ENCODE data around the gene C14orf119. TPM values are rescaled to one million over a fixed set of nuclear protein-coding genes. Genes with fewer than 3 reads are reported as not detected.

Gene C14orf119
- total and polyA plus RNA-seq, 5 donors, result 27.3 to 43.9 (median 38.6) TPM

GRCh38 chr14:23071921-23072539 lies 23.3 kb upstream of the C14orf119 start:
- peaks cover 4% of the 10 kb centered on the region for H3K4me1 ChIP-seq (ENCODE audit: control insufficient read depth, insufficient read depth, low read length)
- peak overlapping the region; percentile 65 for H3K27ac ChIP-seq (ENCODE audit: low read length)
- DNase-seq, result peak in 2 of 3 donors; percentile 18 to 30
- peak in 1 of 2 donors; percentile 6 for ATAC-seq
- no peaks in the 10 kb centered on the region for H3K27me3 ChIP-seq (ENCODE audit: control insufficient read depth, insufficient read depth)
- no peaks in the 10 kb centered on the region for H3K9me3 ChIP-seq (ENCODE audit: control insufficient read depth, low read length)
- intact Hi-C loops (cut with DNase I), result no loop called here
- WGBS, result 40% methylated on average over 5 of the region's 5 CpGs
- no peak overlapping the region for H3K4me3 ChIP-seq (ENCODE audit: low read length)

DNA sequence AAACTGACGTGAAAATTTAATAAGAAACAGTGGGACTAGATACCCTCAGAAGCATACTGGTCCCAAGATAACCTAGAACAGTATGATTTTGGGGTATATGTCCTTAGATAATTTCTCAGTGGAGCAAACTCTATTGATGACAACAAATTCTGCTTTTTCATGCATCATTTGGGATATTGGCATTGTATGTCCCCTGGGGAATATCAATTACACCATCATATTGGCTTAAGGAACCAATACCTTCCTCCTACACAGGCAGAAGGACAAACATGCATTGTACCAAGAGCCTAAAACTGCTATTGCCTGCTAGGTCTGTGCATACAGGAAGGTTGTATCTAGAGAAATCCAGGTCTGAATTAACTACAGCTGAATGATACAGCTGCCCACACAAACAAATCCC lies 20.4 kb upstream of the C14orf119 start:
- intact Hi-C loops (cut with DNase I), result no loop called here
- Histone ChIP-seq H3K27me3 (ENCODE audit: control insufficient read depth, insufficient read depth) (no peaks in the 10 kb centered on the region), H3K27ac (ENCODE audit: low read length) (no peak overlapping the region), H3K4me3 (ENCODE audit: low read length) (no peak overlapping the region), H3K4me1 (ENCODE audit: control insufficient read depth, insufficient read depth, low read length) (peaks cover 6% of the 10 kb centered on the region), H3K9me3 (ENCODE audit: control insufficient read depth, low read length) (no peaks in the 10 kb centered on the region)
- 90% methylated on average over 1 of the region's 1 CpG for WGBS
- no peak for DNase-seq
- ATAC-seq, result no peak

DNA sequence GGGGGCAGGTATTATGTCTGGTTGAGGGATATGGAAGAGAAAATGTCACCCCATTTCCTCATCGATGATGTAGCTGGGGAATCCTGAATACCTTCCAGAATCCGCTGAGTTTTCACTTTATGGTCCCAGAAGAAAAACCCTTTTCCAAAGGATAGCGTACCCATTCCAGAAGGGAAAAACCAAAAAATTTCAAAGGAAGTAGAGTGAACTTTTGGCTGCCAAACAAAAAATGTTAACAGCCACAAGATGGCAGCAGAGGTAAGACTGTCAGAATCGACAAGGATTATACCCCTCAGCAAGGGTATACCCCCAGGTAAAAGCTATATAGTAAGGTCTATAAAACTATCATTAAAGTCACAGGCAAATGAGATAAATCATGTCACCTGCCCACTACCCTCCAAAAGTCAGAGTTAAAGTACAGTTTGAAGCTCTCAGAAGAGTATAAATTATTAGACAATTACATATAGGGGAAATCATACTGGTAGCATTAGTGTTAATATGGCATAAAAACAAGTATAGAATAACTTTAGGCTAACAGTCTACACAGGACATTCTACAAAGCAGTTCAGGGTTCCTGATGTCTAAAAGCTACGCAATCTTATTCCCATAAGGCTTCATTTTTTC lies 18.4 kb upstream of the C14orf119 start:
- Histone ChIP-seq H3K4me1 (ENCODE audit: control insufficient read depth, insufficient read depth, low read length) (peaks cover 5% of the 10 kb centered on the region), H3K9me3 (ENCODE audit: control insufficient read depth, low read length) (no peaks in the 10 kb centered on the region), H3K4me3 (ENCODE audit: low read length) (no peak overlapping the region), H3K27ac (ENCODE audit: low read length) (no peak overlapping the region), H3K27me3 (ENCODE audit: control insufficient read depth, insufficient read depth) (no peaks in the 10 kb centered on the region)
- intact Hi-C loops (cut with DNase I), result no loop called here
- DNase-seq (no peak), ATAC-seq (no peak)
- 54% methylated on average over 5 of the region's 5 CpGs for WGBS

GRCh38 chr14:23077962-23078361 lies 17.3 kb upstream of the C14orf119 start:
- no peak for DNase-seq
- Histone ChIP-seq H3K27me3 (ENCODE audit: control insufficient read depth, insufficient read depth) (no peaks in the 10 kb centered on the region), H3K4me1 (ENCODE audit: control insufficient read depth, insufficient read depth, low read length) (peaks cover 2% of the 10 kb centered on the region), H3K4me3 (ENCODE audit: low read length) (no peak overlapping the region), H3K9me3 (ENCODE audit: control insufficient read depth, low read length) (no peaks in the 10 kb centered on the region), H3K27ac (ENCODE audit: low read length) (peak overlapping the region; percentile 36)
- intact Hi-C loops (cut with DNase I), result no loop called here
- ATAC-seq, result no peak
- WGBS, result 74% methylated on average over 5 of the region's 5 CpGs

DNA sequence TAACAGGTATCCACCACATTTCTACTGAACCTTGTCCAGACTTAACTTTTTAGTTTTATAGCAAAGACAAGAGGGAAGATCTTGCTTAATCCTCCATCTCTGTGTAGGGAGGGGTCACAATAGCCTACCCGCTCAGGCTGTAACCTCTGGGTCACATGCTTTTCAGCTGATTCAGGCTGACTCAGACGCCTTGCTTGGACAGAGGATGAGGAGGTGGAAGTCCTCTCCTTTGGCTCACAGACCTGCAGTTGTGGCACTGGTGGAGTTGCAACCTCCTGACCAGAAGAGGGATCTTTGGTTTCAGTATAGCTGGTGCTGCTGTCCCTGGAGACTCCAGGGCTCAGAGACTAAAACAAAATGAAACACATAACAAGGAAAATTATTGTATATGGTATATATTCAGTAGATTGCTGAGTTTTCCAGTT lies 16.6 kb upstream of the C14orf119 start:
- no peaks in the 10 kb centered on the region for H3K27me3 ChIP-seq (ENCODE audit: control insufficient read depth, insufficient read depth)
- H3K4me3 ChIP-seq (ENCODE audit: low read length), result no peak overlapping the region
- intact Hi-C loops (cut with DNase I), result no loop called here
- peaks cover 2% of the 10 kb centered on the region for H3K4me1 ChIP-seq (ENCODE audit: control insufficient read depth, insufficient read depth, low read length)
- H3K27ac ChIP-seq (ENCODE audit: low read length), result no peak overlapping the region
- no peaks in the 10 kb centered on the region for H3K9me3 ChIP-seq (ENCODE audit: control insufficient read depth, low read length)
- 17% methylated on average over 2 of the region's 2 CpGs for WGBS
- peak; percentile 79 to 94 for ATAC-seq
- DNase-seq, result peak; percentile 55 to 79 (median 62)

DNA sequence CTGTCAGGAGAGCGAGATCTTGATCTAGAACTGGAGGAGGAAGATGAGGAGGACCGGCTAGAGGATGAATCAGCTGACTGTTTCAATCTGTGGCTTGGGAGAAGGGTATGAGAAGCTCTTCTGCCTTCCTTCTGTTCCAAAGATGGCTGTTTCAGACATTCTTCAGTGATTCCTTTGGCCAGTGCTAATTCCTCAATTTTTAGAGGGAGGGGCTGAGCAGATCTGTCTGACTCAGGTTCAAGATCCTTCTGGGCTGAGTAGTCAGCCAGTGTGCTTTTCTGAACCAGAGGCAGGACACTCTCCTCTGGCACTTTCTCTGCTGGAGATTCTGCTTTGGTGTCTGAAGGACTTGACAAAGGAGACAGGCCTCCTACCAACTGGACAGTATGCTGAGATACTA lies 15.6 kb upstream of the C14orf119 start:
- Histone ChIP-seq H3K27ac (ENCODE audit: low read length) (peak overlapping the region; percentile 30), H3K4me1 (ENCODE audit: control insufficient read depth, insufficient read depth, low read length) (peaks cover 2% of the 10 kb centered on the region), H3K9me3 (ENCODE audit: control insufficient read depth, low read length) (no peaks in the 10 kb centered on the region), H3K4me3 (ENCODE audit: low read length) (no peak overlapping the region), H3K27me3 (ENCODE audit: control insufficient read depth, insufficient read depth) (no peaks in the 10 kb centered on the region)
- ATAC-seq, result no peak
- 76% methylated on average over 2 of the region's 2 CpGs for WGBS
- no peak for DNase-seq
- intact Hi-C loops (cut with DNase I), result no loop called here

- WGBS, result 72% methylated on average over 1 of the region's 1 CpG
- no peaks in the 10 kb centered on the region for H3K27me3 ChIP-seq (ENCODE audit: control insufficient read depth, insufficient read depth)
- peaks cover 2% of the 10 kb centered on the region for H3K4me1 ChIP-seq (ENCODE audit: control insufficient read depth, insufficient read depth, low read length)
- no peaks in the 10 kb centered on the region for H3K9me3 ChIP-seq (ENCODE audit: control insufficient read depth, low read length)
- ATAC-seq (no peak), DNase-seq (no peak)
- no peak overlapping the region for H3K27ac ChIP-seq (ENCODE audit: low read length)
- H3K4me3 ChIP-seq (ENCODE audit: low read length), result no peak overlapping the region
- intact Hi-C loops (cut with DNase I), result no loop called here
These were observed 14.8 kb upstream of the C14orf119 start for GRCh38 chr14:23080474-23080873.

DNA sequence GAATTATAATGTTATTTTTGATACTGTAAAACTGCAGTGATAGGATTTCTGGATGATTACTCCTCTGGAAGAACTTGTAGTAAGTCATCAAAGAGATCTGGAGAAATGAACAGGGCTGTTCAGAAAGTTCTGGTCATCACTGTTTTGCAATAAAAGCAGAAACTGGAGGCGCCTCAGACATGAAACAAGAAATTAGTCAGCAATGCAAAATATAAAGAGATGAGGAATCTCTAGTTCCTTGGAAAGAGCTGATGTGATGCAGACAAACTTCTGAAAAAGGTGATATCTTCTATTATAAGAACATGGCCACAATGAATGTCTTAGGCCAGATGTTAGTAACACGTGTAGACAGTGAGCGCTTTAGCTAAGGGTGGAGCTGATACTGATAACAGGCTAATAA lies 9.8 kb upstream of the C14orf119 start:
- Histone ChIP-seq H3K4me3 (ENCODE audit: low read length) (no peak overlapping the region), H3K9me3 (ENCODE audit: control insufficient read depth, low read length) (no peaks in the 10 kb centered on the region), H3K27me3 (ENCODE audit: control insufficient read depth, insufficient read depth) (no peaks in the 10 kb centered on the region), H3K27ac (ENCODE audit: low read length) (no peak overlapping the region), H3K4me1 (ENCODE audit: control insufficient read depth, insufficient read depth, low read length) (peaks cover 2% of the 10 kb centered on the region)
- intact Hi-C loops (cut with DNase I), result no loop called here
- 81% methylated on average over 3 of the region's 3 CpGs for WGBS
- DNase-seq, result no peak
- ATAC-seq, result no peak

- Histone ChIP-seq H3K27me3 (ENCODE audit: control insufficient read depth, insufficient read depth) (no peaks in the 10 kb centered on the region), H3K9me3 (ENCODE audit: control insufficient read depth, low read length) (no peaks in the 10 kb centered on the region), H3K4me1 (ENCODE audit: control insufficient read depth, insufficient read depth, low read length) (peaks cover 2% of the 10 kb centered on the region), H3K4me3 (ENCODE audit: low read length) (no peak overlapping the region), H3K27ac (ENCODE audit: low read length) (no peak overlapping the region)
- no peak for ATAC-seq
- 87% methylated on average over 1 of the region's 1 CpG for WGBS
- DNase-seq, result no peak
- intact Hi-C loops (cut with DNase I), result no loop called here
These were observed 8.7 kb upstream of the C14orf119 start for GRCh38 chr14:23086565-23086964.

DNA sequence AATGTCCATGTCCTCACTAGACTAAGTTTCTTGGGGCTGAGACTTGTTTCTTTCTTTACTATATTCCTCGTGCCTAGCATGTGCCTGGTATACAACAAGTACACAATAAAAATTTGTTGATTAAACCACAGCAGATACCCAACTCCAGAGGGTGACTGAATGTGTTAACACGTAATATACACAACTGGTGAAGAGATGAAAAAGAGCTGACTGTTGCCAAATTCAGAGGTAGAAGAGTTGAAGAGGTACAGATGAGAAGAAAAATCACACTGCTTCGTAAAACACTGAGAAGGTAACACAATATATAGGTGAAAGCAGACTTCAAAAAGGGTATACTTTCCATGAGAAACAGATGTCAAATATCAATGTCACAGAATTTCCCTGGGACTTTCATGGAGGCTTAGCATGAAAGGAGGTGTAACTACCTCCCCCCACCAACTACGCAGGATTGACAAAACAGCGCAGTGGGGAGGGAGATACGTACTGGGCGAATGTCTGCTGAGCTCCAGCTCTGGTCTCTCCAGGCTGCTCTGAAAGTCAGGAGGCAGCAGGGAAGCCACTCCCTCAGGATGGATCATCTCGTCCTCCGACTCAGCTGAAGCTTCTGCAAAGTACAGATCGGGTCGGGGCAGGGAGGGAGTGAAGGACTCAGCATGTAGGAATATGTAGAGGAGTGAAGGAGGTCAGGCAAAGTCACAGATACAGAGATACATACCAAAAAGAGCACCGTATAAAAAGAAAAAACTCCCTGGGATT lies 5.6 kb upstream of the C14orf119 start:
- WGBS, result 80% methylated on average over 12 of the region's 12 CpGs
- no peaks in the 10 kb centered on the region for H3K27me3 ChIP-seq (ENCODE audit: control insufficient read depth, insufficient read depth)
- H3K27ac ChIP-seq (ENCODE audit: low read length), result no peak overlapping the region
- no peak overlapping the region for H3K4me3 ChIP-seq (ENCODE audit: low read length)
- no peak for ATAC-seq
- no peaks in the 10 kb centered on the region for H3K9me3 ChIP-seq (ENCODE audit: control insufficient read depth, low read length)
- peaks cover 2% of the 10 kb centered on the region for H3K4me1 ChIP-seq (ENCODE audit: control insufficient read depth, insufficient read depth, low read length)
- intact Hi-C loops (cut with DNase I), result no loop called here
- no peak for DNase-seq

- Histone ChIP-seq H3K4me1 (ENCODE audit: control insufficient read depth, insufficient read depth, low read length) (peaks cover 2% of the 10 kb centered on the region), H3K4me3 (ENCODE audit: low read length) (no peak overlapping the region), H3K27ac (ENCODE audit: low read length) (no peak overlapping the region), H3K9me3 (ENCODE audit: control insufficient read depth, low read length) (no peaks in the 10 kb centered on the region), H3K27me3 (ENCODE audit: control insufficient read depth, insufficient read depth) (no peaks in the 10 kb centered on the region)
- ATAC-seq (no peak), DNase-seq (no peak)
- WGBS, result 35% methylated on average over 4 of the region's 4 CpGs
- intact Hi-C loops (cut with DNase I), result no loop called here
These were observed 5.1 kb upstream of the C14orf119 start for GRCh38 chr14:23090254-23090636.

Data from right cardiac atrium (tissue), 5 donors.